NCI-H2029 (cell line): ENCODE data around the gene KXD1.
"Not testable (repeated sequence)": the region's sequence is repeated elsewhere in the genome, so short reads cannot be mapped to it uniquely, and the experiment has no call there.

Source experiments
- DNase-seq: peaks from one replicate; lab custom pipeline; 2025; lab: John Stamatoyannopoulos, UW

KXD1 gene, protein sequence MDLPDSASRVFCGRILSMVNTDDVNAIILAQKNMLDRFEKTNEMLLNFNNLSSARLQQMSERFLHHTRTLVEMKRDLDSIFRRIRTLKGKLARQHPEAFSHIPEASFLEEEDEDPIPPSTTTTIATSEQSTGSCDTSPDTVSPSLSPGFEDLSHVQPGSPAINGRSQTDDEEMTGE

DNA sequence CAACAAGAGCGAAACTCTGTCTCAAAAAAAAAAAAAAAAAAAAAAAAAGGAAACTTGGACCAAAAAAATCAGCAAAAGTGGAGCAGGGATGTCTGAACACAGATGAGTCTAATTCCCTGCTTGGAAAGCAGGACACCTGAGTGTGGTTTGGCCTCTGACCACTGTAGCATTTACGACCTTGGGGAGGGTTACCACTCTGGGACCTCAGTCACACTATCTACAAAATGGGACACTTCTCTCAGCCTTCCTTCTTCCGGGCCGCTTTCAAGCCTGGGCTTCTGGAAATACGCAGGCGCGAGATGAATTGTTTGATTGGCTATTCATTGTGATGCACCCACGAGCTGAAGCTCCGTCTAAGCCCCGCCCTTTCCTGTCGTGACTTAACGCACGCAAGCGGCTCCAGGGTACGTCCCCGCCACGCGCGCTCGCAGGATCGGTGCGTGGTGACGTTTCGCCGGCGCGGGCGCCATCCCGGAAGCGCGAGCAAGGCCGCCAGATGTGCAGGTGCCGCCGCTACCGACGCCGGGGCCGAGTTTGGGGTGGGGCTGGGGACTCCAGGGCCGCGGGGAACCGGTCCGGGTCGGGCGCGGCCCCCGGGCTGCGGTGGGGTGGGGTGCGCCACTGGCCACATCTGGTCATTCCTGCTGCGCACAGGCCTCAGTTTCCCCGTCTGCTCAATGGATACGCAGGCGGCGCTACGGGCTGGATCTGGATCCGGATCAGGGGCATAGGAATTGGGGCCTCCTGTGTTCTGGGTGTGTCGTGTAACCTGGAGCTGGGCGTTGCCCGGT, at the start of gene KXD1:
Gene KXD1, plus strand, starts transcription at position 460 of the 791 bp plus-strand sequence. CDS start 4,187 bp downstream, outside the sequence.
- peak; percentile 99 for DNase-seq

- DNase-seq, result no peak
Measured at GRCh38 chr19:18508585-18508984, 49.1 kb upstream of the KXD1 start.

- no peak for DNase-seq
Measured at GRCh38 chr19:18510216-18510615, 47.5 kb upstream of the KXD1 start.

- no peak for DNase-seq
Measured at GRCh38 chr19:18513868-18514267, 43.8 kb upstream of the KXD1 start.

GRCh38 chr19:18514800-18515682, 42.6 kb upstream of the KXD1 start:
- DNase-seq, result peak; percentile 41

DNA sequence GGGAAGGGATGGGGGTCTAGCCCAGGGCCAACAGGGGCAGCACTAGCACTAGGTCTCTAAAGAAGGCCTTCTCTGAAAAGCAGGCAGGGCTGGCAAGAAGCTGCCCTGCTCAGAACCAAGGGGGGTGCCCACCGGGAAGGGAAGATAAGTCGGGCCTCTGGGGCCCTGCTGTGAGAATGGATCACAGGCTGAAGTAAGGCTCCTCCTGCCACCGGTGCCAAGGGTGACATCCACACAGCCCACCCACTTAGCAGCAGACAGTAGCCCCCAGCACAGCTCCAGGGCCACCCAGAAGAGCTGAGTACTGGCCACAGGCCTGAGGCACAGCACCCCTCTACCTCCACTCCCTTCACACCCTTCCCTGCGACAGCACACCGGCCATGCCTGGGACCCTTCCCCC, 41.7 kb upstream of the KXD1 start:
- no peak for DNase-seq

DNA sequence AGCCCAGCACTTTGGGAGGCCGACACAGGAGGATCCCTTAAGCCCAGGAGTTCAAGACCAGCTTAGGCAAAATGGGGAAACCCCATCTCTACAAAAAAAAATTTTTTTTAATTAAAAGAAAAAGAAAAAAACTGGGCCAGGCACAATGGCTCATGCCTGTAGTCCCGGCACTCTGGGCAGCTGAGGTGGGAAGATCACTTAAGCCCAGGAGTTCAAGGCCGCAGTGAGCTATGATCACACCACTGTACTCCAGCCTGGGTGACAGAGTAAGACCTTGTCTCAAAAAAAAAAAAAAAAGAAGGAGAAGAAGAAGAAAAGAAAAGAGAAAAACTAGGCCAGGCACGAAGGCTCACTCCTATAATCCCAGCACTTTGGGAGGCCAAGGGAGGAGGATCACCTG, 40.1 kb upstream of the KXD1 start:
- DNase-seq, result no peak

DNA sequence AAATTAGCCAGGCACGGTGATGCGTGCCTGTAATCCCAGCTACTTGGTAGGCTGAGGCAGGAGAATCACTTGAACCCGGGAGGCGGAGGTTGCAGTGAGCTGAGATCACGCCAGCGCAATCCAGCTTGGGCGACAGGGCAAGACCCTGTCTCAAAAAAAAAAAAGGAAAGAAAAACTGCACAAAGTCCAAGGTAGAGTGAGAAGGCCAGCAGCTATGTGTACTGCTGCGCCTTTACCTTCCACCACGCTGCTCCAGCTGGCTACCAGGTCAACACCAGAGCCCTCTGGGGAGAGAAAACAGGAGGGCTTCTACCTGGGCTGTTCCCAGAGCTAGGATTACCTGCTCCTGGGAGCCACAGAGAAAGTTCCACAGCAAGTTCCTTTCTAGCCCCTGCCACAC, 39.0 kb upstream of the KXD1 start:
- no peak for DNase-seq

DNA sequence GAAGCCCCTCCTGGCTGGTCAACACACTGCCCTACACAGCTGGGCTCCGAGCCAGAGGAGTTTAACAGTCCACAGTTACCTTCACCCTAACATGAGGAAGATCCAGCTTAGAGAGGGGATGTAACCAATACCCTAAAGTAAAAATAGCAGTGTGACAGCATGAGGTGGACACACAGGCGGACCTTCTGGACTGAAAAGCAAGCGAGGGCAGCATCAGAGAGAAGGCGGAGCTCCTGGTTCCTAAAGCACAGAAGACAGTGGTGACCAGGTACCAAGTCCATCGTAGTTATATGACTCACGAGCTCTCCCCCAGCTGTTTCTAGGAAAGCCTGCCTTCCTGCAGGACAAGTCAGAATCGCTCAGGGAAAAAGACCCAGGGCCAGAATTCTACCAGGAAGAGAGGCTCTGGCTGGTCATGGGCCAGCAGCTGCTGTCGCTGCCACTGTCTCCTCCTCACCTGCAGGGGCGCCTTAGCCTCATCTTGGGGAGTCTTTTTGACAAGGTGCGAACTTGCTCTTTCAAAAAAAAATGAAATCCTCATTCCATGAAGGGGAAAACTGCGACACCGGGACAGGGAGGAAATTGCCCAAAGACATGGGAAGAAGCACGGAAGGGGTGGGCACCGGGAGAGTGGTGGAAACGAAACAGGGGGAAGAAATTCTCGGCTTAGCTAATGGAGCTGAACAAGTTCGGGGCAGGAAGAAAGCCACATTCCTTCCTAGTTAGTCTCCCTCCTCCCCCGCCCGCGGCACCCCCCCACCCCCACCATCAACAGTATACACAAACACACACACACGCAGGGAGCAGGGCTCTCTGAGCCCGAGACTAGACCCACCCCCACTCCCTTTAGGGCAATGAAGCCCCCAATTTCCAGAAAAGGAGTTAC, 37.5 kb upstream of the KXD1 start:
- peak; percentile 50 for DNase-seq

DNA sequence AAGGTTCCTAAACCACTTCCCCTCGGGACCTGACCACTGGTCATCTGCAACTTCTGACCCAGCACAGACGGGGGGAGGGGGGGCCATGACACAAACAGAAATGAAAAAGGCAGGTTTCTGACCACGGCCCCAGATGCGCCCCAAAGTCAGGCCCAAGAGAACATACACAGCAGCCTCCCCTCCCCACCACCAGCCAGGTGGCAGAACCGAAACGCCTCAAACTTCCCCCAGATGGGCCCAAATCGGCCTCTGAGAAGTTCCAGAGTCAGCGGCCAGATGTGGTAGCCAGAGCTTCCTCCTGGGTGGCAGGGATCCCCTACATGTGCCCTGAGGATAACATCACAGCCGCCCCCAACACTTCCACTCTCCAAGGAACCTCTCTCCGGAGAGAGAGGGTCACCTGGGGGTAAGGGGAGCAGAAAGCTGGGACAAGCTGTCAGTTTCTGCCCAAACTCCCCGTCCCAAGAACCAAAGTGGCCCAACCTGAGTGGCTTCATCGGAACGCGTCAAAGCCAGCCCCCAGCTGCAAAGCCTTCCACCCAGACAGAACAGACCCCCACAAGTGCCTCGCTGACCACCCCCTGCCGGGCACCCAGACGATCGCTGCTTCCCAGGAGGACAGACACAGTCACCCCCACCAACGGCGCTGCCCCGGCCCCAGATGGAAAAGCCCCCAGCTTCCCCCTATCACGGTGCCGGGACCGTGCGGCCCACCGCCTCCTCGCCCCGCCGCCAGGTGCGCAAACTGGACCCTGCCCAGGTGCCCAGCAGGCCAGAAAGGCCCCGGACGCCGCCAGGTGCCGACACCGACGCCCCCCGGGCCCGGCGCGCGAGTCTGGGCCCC, 36.6 kb upstream of the KXD1 start:
- DNase-seq, result no peak

DNA sequence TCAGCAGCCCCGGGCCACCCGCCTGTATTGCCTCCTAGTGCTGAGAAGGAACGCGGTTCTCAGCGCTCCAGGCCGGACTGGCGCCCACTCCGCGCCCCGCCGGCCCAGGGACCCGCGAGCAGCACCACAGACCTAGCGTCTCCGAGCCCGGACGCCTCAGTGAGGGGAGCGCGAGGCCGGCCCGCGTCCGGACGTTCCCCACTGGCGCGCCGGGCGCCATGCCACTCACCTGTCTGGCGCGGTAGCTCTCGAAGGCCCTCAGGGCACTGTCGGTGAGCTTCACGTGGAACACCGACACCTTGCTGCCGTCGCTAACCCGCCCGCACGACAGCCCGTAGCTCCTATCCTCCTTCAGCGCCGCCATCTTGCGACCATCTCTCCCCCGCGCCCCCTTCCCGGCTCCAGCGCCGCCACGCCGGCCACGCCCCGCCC, 36.0 kb upstream of the KXD1 start, which contains the start of gene ELL:
Gene ELL, minus strand, starts transcription at position 379 of the 432 bp plus-strand sequence. Its CDS starts 15 bp downstream, at position 364.
- no peak for DNase-seq

DNA sequence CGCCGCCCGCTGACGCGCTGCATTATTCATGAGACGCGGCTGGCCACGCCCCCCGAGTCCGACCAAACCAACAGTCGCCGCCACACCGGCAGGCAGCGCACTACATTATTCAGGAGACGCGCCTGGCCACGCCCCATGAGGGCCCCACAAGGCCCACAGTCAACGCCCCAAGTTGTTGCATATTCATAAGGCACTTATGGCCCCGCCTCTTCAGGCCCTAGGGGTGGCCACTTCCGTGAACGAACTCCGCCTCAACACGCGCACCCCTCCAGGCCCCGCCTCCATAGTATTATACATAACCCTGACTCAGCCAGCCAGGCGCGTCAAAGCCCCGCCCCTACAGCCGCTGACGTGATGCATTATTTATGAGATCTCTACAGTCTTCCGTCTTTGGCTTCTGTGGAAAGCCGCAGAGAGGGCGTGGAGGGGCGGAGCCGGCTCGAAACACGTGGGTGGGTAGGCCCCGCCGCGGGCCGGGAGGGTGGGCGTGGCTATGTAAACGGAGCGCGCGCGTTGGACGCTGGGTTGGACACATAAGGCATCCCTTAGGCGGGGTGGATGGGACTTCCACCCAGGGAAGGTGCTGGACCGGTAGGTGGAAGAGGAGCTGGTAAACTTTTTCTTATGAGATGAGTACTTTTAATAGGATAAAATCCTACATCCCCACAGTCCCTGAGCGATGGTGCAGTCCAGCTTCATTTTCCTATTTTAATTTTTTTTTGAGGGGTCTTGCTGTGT, 35.4 kb upstream of the KXD1 start:
- peak; percentile 100 for DNase-seq

DNA sequence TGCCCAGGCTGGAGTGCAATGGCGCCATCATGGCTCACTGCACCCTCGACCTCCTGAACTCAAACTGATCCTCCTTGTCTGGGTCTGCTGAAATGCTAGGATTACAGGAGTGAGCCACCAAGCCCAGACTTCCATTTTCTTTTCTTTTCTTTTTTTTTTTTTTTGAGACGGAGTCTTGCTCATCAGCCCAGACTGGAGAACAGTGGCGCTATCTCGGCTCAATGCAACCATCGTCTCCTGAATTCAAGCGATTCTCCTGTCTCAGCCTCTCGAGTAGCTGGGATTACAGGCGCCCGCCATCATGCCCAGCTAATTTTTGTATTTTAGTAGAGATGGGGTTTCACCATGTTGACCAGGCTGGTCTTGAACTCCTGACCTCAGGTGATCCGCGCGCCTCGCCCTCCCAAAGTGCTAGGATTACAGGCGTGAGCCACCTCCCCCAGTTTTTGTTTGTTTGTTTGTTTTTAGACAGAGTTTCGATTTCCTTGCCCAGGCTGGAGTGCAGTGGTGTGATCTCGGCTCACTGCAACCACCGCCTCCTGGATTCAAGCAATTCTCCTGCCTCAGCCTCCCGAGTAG, 34.7 kb upstream of the KXD1 start:
- not testable (repeated sequence) for DNase-seq

DNA sequence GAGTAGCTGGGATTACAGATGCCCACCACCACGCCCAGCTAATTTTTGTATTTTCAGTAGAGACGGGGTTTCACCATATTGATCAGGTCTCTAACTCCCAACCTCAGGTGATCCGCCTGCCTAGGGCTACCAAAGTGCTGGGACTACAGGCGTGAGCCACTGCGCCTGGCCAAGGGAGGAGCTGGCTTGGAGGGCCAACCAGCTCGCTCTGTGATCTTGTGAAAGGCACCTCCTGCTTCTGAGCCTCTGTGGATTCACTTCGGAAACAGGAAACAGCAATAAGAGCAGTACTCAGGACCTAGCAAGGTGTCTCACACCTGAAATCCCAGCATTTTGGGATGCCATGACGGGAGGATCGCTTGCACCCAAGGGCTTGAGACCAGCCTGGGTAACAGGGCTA, 33.8 kb upstream of the KXD1 start:
- no peak for DNase-seq

GRCh38 chr19:18526316-18526715, 31.4 kb upstream of the KXD1 start:
- no peak for DNase-seq

DNA sequence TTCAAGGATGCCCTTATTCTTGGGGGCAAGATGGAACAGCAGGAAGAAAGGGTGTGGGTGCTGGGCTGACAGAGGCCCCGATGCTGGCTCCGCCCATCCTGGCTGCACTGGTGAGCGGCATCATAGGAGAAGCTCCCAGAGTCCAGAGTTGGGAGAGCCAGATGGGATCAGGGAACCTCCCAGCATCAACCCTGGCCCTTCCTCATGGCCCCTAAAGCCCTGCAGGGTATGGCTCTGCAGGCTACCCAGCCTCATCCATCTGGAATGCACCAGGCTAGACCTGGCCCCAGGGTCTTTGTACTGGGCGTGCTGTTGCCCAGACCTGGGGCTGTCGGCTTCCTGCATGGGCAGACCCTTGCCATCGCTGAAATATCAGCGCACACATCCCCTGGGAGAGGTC, 27.9 kb upstream of the KXD1 start:
- no peak for DNase-seq

GRCh38 chr19:18531485-18531884, 26.2 kb upstream of the KXD1 start:
- DNase-seq, result no peak

- no peak for DNase-seq
Measured at GRCh38 chr19:18532168-18532890, 25.3 kb upstream of the KXD1 start.

GRCh38 chr19:18533058-18533457, 24.6 kb upstream of the KXD1 start:
- DNase-seq, result no peak
